Glutamatergic neuron (in vitro differentiated cells): ENCODE results near the gene SASH1. TPM values are rescaled to one million over a fixed set of nuclear protein-coding genes. Genes with fewer than 3 reads are reported as not detected.

ENCODE experiments used
- DNase-seq: peaks from one replicate; pipeline ENCODE4 v3.0.0; 2022
- H3K27ac Mint-ChIP-seq: one replicate; pipeline ENCODE4 v1.8.0; 2020; ENCODE audit warnings: mild to moderate bottlenecking, mixed read lengths, inconsistent platforms; ENCODE audit not compliant: unreplicated experiment
- H3K27me3 Mint-ChIP-seq: one replicate; pipeline ENCODE4 v1.8.0; 2020; ENCODE audit warnings: mild to moderate bottlenecking, moderate library complexity, mixed read lengths, inconsistent platforms; ENCODE audit not compliant: unreplicated experiment
- H3K36me3 Mint-ChIP-seq: one replicate; pipeline ENCODE4 v1.8.0; 2020; ENCODE audit warnings: mild to moderate bottlenecking, mixed read lengths, inconsistent platforms; ENCODE audit not compliant: unreplicated experiment
- H3K4me1 Mint-ChIP-seq: one replicate; pipeline ENCODE4 v1.8.0; 2020; ENCODE audit warnings: mild to moderate bottlenecking, low read depth, mixed read lengths, inconsistent platforms; ENCODE audit not compliant: unreplicated experiment
- H3K4me3 Mint-ChIP-seq: one replicate; pipeline ENCODE4 v1.8.0; 2020; ENCODE audit warnings: mild to moderate bottlenecking, mixed read lengths, inconsistent platforms; ENCODE audit not compliant: unreplicated experiment
- H3K9me3 Mint-ChIP-seq: one replicate; pipeline ENCODE4 v1.8.0; 2020; ENCODE audit warnings: mild to moderate bottlenecking, moderate library complexity, mixed read lengths, inconsistent platforms; ENCODE audit not compliant: unreplicated experiment
- total RNA-seq: library from RNA; stranded (reverse); fragmentation: NEBNext Ultra II Directional; extraction: Animal tissue kit (Norgen Biotek cat#: 25700); gene quantifications from one replicate; pipeline ENCODE4 v1.2.1, GENCODE V29; 2021; ENCODE audit not compliant: unreplicated experiment
- TF ChIP-seq, protein P1 (sequence below): fragments of 200-600 bp; sonication (generic); IDR thresholded peaks from one replicate; pipeline ENCODE4 v1.5.0; 2021; ENCODE audit not compliant: partially characterized antibody, unreplicated experiment

SASH1 gene
- total RNA-seq, 1 donor from 2014 or later: 5.0 TPM

DNA sequence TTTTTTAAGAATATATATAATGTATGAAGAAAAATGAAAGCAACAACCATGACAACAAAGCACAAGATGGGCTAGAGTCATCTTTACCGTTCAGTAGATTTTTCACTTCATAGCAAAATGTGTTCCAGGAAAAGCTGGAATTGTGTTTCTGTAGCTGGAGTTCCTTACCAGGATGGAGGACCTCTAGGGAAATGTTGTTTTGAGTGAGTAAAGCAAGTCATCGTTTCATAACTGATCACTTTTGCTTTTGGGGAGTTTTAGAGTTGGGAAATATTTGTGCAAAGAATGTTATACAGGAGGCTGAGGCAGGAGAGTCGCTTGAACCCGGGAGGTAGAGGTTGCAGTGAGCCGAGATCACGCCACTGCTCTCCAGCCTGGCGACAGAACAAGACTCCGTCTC is 151.6 kb downstream of the SASH1 start:
- Mint-ChIP-seq H3K9me3 (no peaks in the 10 kb centered on the region), H3K4me1 (no peaks in the 10 kb centered on the region), H3K4me3 (no peak overlapping the region), H3K36me3 (no peaks in the 10 kb centered on the region), H3K27ac (no peak overlapping the region), H3K27me3 (peaks cover 1% of the 10 kb centered on the region)
- TF ChIP-seq, protein P1, sequence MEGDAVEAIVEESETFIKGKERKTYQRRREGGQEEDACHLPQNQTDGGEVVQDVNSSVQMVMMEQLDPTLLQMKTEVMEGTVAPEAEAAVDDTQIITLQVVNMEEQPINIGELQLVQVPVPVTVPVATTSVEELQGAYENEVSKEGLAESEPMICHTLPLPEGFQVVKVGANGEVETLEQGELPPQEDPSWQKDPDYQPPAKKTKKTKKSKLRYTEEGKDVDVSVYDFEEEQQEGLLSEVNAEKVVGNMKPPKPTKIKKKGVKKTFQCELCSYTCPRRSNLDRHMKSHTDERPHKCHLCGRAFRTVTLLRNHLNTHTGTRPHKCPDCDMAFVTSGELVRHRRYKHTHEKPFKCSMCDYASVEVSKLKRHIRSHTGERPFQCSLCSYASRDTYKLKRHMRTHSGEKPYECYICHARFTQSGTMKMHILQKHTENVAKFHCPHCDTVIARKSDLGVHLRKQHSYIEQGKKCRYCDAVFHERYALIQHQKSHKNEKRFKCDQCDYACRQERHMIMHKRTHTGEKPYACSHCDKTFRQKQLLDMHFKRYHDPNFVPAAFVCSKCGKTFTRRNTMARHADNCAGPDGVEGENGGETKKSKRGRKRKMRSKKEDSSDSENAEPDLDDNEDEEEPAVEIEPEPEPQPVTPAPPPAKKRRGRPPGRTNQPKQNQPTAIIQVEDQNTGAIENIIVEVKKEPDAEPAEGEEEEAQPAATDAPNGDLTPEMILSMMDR: no peak
- DNase-seq: no peak

DNA sequence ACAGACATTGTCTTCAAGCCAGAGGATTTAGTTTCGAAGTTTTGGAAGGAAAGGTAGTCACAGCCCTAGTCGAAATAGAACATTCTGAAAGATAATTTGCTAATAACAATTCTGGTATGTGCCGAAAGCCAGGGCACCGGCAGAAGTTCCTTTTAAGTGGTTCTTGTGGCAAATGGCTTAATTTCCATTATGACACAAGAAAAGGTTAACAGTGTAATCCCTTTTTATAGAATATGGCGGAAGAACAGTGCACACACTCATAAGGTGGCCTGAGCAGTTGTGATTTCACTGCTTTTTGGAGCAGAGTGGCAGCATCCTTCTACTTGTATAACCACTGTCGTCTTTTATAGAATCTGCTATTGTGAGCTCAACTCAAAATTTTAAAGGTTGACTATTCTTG is 152.4 kb downstream of the SASH1 start:
- Mint-ChIP-seq H3K4me1 (no peaks in the 10 kb centered on the region), H3K9me3 (no peaks in the 10 kb centered on the region), H3K27me3 (peaks cover 1% of the 10 kb centered on the region), H3K27ac (no peak overlapping the region), H3K36me3 (no peaks in the 10 kb centered on the region), H3K4me3 (no peak overlapping the region)
- DNase-seq: no peak
- TF ChIP-seq, protein P1: no peak

DNA sequence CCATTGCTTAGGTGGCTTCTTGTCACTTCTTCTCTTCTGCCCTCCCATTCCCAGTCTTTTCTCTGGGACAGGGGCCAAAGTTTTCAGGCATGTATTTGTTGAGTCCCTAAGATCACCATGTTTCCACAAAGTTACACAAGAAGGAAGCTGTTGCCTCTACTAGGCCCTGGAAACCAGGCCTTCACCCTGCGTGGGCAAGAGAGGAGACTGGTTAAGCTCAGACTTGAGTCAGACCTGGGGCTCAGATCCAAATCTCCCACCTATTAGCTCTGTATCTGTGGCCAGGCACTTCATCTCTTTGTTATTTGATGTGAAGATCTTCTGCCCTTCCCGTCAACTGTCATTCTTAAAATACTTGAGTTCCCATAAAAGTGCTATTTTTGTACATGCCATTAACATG is 154.6 kb downstream of the SASH1 start:
- Mint-ChIP-seq H3K4me3 (no peak overlapping the region), H3K9me3 (peaks cover 2% of the 10 kb centered on the region), H3K36me3 (no peaks in the 10 kb centered on the region), H3K27ac (no peak overlapping the region), H3K27me3 (peaks cover 1% of the 10 kb centered on the region), H3K4me1 (no peaks in the 10 kb centered on the region)
- DNase-seq: no peak
- TF ChIP-seq, protein P1: no peak

DNA sequence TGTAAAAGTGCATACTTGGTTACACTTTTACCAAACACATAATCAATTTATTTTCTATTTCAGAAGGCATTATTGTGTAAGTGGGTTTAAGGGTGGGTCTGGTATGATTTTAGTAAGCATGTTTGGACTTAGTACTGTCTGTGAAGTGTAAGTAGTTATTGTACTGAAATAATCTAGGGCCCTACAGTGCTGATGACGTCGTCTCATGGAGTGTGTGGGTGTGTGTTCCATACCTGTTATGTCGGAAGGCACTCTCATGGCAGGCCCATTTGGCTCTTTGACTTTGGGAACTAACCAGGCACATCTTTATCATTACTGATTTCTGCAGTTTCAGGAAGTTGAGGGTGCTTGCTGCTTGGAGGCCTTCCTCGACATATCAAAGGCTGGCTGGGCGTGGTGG is 155.1 kb downstream of the SASH1 start:
- no peak for DNase-seq
- TF ChIP-seq, protein P1: no peak
- Mint-ChIP-seq H3K27ac (no peak overlapping the region), H3K36me3 (no peaks in the 10 kb centered on the region), H3K27me3 (peaks cover 1% of the 10 kb centered on the region), H3K4me1 (no peaks in the 10 kb centered on the region), H3K9me3 (peaks cover 2% of the 10 kb centered on the region), H3K4me3 (no peak overlapping the region)

DNA sequence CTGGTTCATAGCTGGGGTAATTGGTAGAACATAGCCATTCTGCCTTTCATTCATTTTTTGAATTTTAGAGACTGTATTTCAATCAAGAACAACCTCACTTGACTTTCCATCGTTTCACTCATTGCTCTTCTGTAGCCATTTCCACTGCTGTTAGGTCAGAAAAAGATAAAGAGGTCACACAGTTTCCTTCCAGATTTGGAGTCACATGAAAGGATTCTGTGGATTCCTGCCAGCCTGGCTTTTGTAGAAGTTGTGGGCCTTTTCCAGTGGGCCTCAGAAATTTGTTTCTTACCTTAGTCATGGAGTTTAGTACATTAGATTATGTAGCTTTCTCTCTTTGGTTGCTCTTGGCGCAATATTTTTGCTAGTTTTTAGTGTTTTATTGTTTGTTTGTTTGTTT is 157.8 kb downstream of the SASH1 start:
- Mint-ChIP-seq H3K27ac (no peak overlapping the region), H3K36me3 (no peaks in the 10 kb centered on the region), H3K4me1 (no peaks in the 10 kb centered on the region), H3K4me3 (no peak overlapping the region), H3K9me3 (peaks cover 2% of the 10 kb centered on the region), H3K27me3 (no peaks in the 10 kb centered on the region)
- DNase-seq: no peak
- TF ChIP-seq, protein P1: no peak
